Peyer's patch (tissue), 4 donors: ENCODE data around the gene SYPL1.

ENCODE experiments used
- CTCF ChIP-seq, 6 experiments: fragments of 450-650 bp in 4 of 6; fragments of 200-600 bp in 2 of 6; sonication (generic) in 1 of 6; IDR thresholded peaks; one replicate each; pipeline ENCODE4 v1.5.1; 2017 to 2019; ENCODE audit warnings: antibody characterized with exemption in 6 of 6, mild to moderate bottlenecking in 3 of 6, moderate library complexity in 1 of 6
- POLR2A ChIP-seq, 2 donors: fragments of 450-650 bp; IDR thresholded peaks; one replicate each; pipeline ENCODE4 v1.5.1; 2017; ENCODE audit warnings: antibody characterized with exemption in 2 of 2, mild to moderate bottlenecking in 2 of 2, moderate library complexity in 2 of 2

DNA sequence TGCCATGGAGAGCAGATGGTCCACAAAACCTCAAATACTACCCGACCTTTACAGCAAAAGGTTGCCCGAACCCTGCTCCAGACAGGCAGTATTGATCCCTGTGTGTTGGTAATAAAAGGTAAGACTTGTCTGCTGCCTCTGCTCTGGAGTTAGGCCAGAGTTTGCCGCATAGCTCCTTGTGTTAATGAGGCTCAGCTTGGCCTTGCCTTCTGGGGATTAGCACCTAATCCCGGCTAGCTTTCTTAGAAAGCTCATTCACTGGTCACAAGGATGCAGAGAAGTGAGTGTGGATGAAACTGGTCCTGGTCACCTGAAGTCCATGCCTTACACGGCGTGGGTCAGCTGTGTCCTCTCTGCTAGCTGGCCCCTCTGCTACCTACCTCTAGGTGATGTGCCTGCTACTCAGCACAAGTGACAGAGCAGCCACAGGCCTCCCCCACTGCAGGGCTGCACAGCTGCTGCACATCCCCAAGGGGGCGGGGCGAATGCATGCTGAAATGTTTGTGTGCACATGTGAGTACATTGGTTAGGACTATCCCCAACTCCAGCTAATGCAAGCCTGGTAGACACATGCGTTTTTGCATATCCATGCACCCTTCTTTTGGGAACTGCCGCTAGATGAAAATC is 31.7 kb upstream of the SYPL1 start:
- TF ChIP-seq CTCF (IDR thresholded peaks at IDR 0.05): no peak
- no peak for TF ChIP-seq POLR2A (IDR thresholded peaks at IDR 0.05)
